HFFc6 (cell line): ENCODE results near the gene NGEF. TPM values are rescaled to one million over a fixed set of nuclear protein-coding genes. Genes with fewer than 3 reads are reported as not detected.
A peak's percentile ranks its signal among the peaks of the same experiment; 100 is the strongest.

ENCODE experiments used
- DNase-seq: peaks from one replicate; pipeline ENCODE4 v3.0.0-alpha.2; 2018
- H3K27ac Mint-ChIP-seq: 2 replicates; pipeline ENCODE4 v1.8.0; 2020; ENCODE audit warnings: mild to moderate bottlenecking, mixed read lengths
- H3K27me3 Mint-ChIP-seq: 2 replicates; pipeline ENCODE4 v1.8.0; 2021; ENCODE audit warnings: mild to moderate bottlenecking, moderate library complexity, mixed read lengths; ENCODE audit not compliant: insufficient read depth
- H3K36me3 Mint-ChIP-seq: 2 replicates; pipeline ENCODE4 v1.8.0; 2021; ENCODE audit warnings: low read depth, mixed read lengths
- H3K4me1 Mint-ChIP-seq: 2 replicates; pipeline ENCODE4 v1.8.0; 2020; ENCODE audit warnings: low read depth, mixed read lengths
- H3K4me3 Mint-ChIP-seq: 2 replicates; pipeline ENCODE4 v1.8.0; 2020; ENCODE audit warnings: mild to moderate bottlenecking, moderate library complexity, mixed read lengths
- H3K9me3 Mint-ChIP-seq: 2 replicates; pipeline ENCODE4 v1.8.0; 2020; ENCODE audit warnings: mild to moderate bottlenecking, mixed read lengths
- CTCF ChIP-seq: fragments of 200-600 bp; sonication (generic); IDR thresholded peaks from 2 replicates; pipeline ENCODE4 v1.5.0; 2021; ENCODE audit warnings: antibody characterized with exemption, mild to moderate bottlenecking
- total RNA-seq, 6 experiments: library from RNA; stranded (reverse); fragmentation: NEBNext Ultra II Directional; extraction: Animal tissue kit (Norgen Biotek cat#: 25700); gene quantifications; 2 replicates in 1 of 6; 3 replicates in 5 of 6; pipeline ENCODE4 v1.2.3, GENCODE V29; 2021

NGEF gene
- total RNA-seq, 6 experiments from 2014 or later: 0.20 to 0.36 (median 0.28) TPM; not detected in 3

GRCh38 chr2:233041722-233042323, 28.8 kb upstream of the NGEF start:
- no peak for TF ChIP-seq CTCF
- Mint-ChIP-seq H3K9me3 (peaks cover 6% of the 10 kb centered on the region), H3K27ac (no peak overlapping the region), H3K36me3 (peaks cover 4% of the 10 kb centered on the region; the same call in 1 of the 2 replicates), H3K4me3 (no peak overlapping the region), H3K4me1 (peaks cover 19% of the 10 kb centered on the region), H3K27me3 (peaks cover 52% of the 10 kb centered on the region)
- no peak for DNase-seq

GRCh38 chr2:233040571-233040970, 27.5 kb upstream of the NGEF start:
- Mint-ChIP-seq H3K4me1 (peaks cover 16% of the 10 kb centered on the region), H3K27me3 (peaks cover 48% of the 10 kb centered on the region), H3K27ac (no peak overlapping the region), H3K36me3 (peaks cover 4% of the 10 kb centered on the region; the same call in 1 of the 2 replicates), H3K4me3 (no peak overlapping the region), H3K9me3 (peaks cover 10% of the 10 kb centered on the region)
- no peak for DNase-seq
- no peak for TF ChIP-seq CTCF

GRCh38 chr2:233039846-233040530, 26.9 kb upstream of the NGEF start:
- peaks cover 46% of the 10 kb centered on the region for H3K27me3 Mint-ChIP-seq
- H3K4me3 Mint-ChIP-seq: no peak overlapping the region
- peaks cover 10% of the 10 kb centered on the region for H3K9me3 Mint-ChIP-seq
- TF ChIP-seq CTCF: no peak
- H3K36me3 Mint-ChIP-seq: peaks cover 4% of the 10 kb centered on the region; the same call in 1 of the 2 replicates
- no peak for DNase-seq
- no peak overlapping the region for H3K27ac Mint-ChIP-seq
- peaks cover 10% of the 10 kb centered on the region for H3K4me1 Mint-ChIP-seq

- no peak for DNase-seq
- Mint-ChIP-seq H3K4me1 (peaks cover 8% of the 10 kb centered on the region; the same call in 1 of the 2 replicates), H3K4me3 (no peak overlapping the region), H3K27me3 (peaks cover 43% of the 10 kb centered on the region), H3K27ac (no peak overlapping the region), H3K36me3 (peaks cover 4% of the 10 kb centered on the region; the same call in 1 of the 2 replicates), H3K9me3 (peaks cover 10% of the 10 kb centered on the region)
- no peak for TF ChIP-seq CTCF
Measured at GRCh38 chr2:233039212-233039845, 26.3 kb upstream of the NGEF start.

- DNase-seq: peak; percentile 46
- no peak for TF ChIP-seq CTCF
- H3K27me3 Mint-ChIP-seq: peaks cover 27% of the 10 kb centered on the region
- no peak overlapping the region for H3K27ac Mint-ChIP-seq
- no peak overlapping the region for H3K4me3 Mint-ChIP-seq
- H3K4me1 Mint-ChIP-seq: peaks cover 30% of the 10 kb centered on the region
- H3K36me3 Mint-ChIP-seq: peaks cover 4% of the 10 kb centered on the region; the same call in 1 of the 2 replicates
- H3K9me3 Mint-ChIP-seq: peaks cover 10% of the 10 kb centered on the region
Measured at GRCh38 chr2:233037078-233037477, 24.0 kb upstream of the NGEF start.
